Panc1 (cell line): ENCODE results near the gene HGD.

Experiments
- CTCF ChIP-seq: fragments of 450-650 bp; IDR thresholded peaks from 2 replicates; pipeline ENCODE4 v1.5.1; 2017; ENCODE audit warnings: mild to moderate bottlenecking
- POLR2AphosphoS5 ChIP-seq: IDR thresholded peaks from 2 replicates; pipeline ENCODE4 v1.6.1; 2012; ENCODE audit warnings: mild to moderate bottlenecking, low read depth, low read length, moderate library complexity
- REST ChIP-seq, 2 experiments: IDR thresholded peaks; 2 replicates each; pipeline ENCODE4 v1.6.1; 2011 to 2012; ENCODE audit warnings: low read depth in 2 of 2, control low read depth in 1 of 2, low read length in 1 of 2, mild to moderate bottlenecking in 1 of 2, moderate library complexity in 1 of 2; ENCODE audit not compliant: insufficient read depth in 1 of 2
- SIN3A ChIP-seq: IDR thresholded peaks from 2 replicates; pipeline ENCODE4 v1.6.1; 2012; ENCODE audit warnings: low read depth, mild to moderate bottlenecking, low read length, moderate library complexity, borderline replicate concordance; ENCODE audit not compliant: insufficient read depth
- TCF7L2 ChIP-seq: IDR thresholded peaks from 2 replicates; pipeline ENCODE4 v1.6.1; 2011; ENCODE audit warnings: mild to moderate bottlenecking, low read depth, low read length, inconsistent platforms

DNA sequence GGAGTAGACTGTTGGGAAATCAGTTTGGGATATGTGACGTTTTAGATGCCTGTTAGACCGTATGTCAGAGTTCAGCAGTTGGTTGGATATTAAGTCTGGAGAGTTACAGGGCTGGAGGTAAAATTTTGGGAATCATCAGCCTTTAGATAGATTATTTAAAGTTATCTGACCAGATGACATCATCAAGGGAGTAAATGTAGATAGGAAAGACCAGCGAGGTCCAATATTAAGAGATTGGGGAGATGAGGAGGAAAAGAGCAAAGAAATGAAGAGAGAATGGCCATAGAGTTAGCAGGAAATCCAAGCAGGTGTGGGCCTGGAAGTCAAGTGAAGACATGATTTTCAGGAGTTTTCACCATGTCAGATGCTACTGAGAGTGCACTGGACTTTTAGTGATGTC, 82.8 kb downstream of the HGD start:
- TF ChIP-seq CTCF (no peak), TCF7L2 (no peak), POLR2AphosphoS5 (no peak), REST (IDR thresholded peaks at IDR 0.05; ENCODE audit: insufficient read depth in 1 of 2, low read depth in 2 of 2, low read length in 1 of 2) (no peak), SIN3A (no peak)
